ENCODE results near the gene EIF2S2.

The EIF2S2 gene

GRCh38 chr20:34074101-34074760 is 37.8 kb downstream of the EIF2S2 start (continued):
- TF ChIP-seq CREB5 (CRISPR knock-in tag; IDR thresholded peaks at IDR 0.05; ENCODE audit: low read depth) = no peak
- no peak for TF ChIP-seq BACH2 (CRISPR knock-in tag; IDR thresholded peaks at IDR 0.05; ENCODE audit: borderline replicate concordance)
- TF ChIP-seq PPARA (CRISPR knock-in tag; IDR thresholded peaks at IDR 0.05; ENCODE audit: borderline replicate concordance) = no peak

GRCh38 chr20:34072778-34073177 is 39.3 kb downstream of the EIF2S2 start:
- ATAC-seq = no peak
- TF ChIP-seq ZC3H10 (CRISPR knock-in tag; IDR thresholded peaks at IDR 0.05) (no peak), TOX (CRISPR knock-in tag; IDR thresholded peaks at IDR 0.05; ENCODE audit: borderline replicate concordance) (no peak), ARNTL (CRISPR knock-in tag; IDR thresholded peaks at IDR 0.05; ENCODE audit: borderline replicate concordance, low read depth) (no peak), BACH2 (CRISPR knock-in tag; IDR thresholded peaks at IDR 0.05; ENCODE audit: borderline replicate concordance) (no peak), ESRRG (CRISPR knock-in tag; IDR thresholded peaks at IDR 0.05) (no peak), ZNF565 (CRISPR knock-in tag; conservative IDR thresholded peaks at IDR 0.05; ENCODE audit: low read depth) (no peak), PPARA (CRISPR knock-in tag; IDR thresholded peaks at IDR 0.05; ENCODE audit: borderline replicate concordance) (no peak), OSR1 (CRISPR knock-in tag; IDR thresholded peaks at IDR 0.05) (no peak), RARB (CRISPR knock-in tag; IDR thresholded peaks at IDR 0.05) (no peak), ZFP30 (CRISPR knock-in tag; IDR thresholded peaks at IDR 0.05) (no peak), SNAI2 (CRISPR knock-in tag; IDR thresholded peaks at IDR 0.05) (no peak), ZNF70 (CRISPR knock-in tag; IDR thresholded peaks at IDR 0.05) (no peak), CSRNP3 (CRISPR knock-in tag; IDR thresholded peaks at IDR 0.05) (no peak)

- TF ChIP-seq ZC3H10 (CRISPR knock-in tag; IDR thresholded peaks at IDR 0.05) = no peak
- no peak for TF ChIP-seq ZFP3 (CRISPR knock-in tag; IDR thresholded peaks at IDR 0.05)
- TF ChIP-seq ZNF8 (CRISPR knock-in tag; IDR thresholded peaks at IDR 0.05) = no peak
- TF ChIP-seq RARB (CRISPR knock-in tag; IDR thresholded peaks at IDR 0.05) = no peak
- TF ChIP-seq TCF4 (CRISPR knock-in tag; IDR thresholded peaks at IDR 0.05; ENCODE audit: borderline replicate concordance) = no peak
- no peak for TF ChIP-seq ARNTL (CRISPR knock-in tag; IDR thresholded peaks at IDR 0.05; ENCODE audit: borderline replicate concordance, low read depth)
- no peak for TF ChIP-seq ESRRG (CRISPR knock-in tag; IDR thresholded peaks at IDR 0.05)
- no peak for TF ChIP-seq POU6F1 (CRISPR knock-in tag; IDR thresholded peaks at IDR 0.05; ENCODE audit: borderline replicate concordance, low read depth)
- TF ChIP-seq CREB5 (CRISPR knock-in tag; IDR thresholded peaks at IDR 0.05; ENCODE audit: low read depth) = no peak
- no peak for TF ChIP-seq PPARA (CRISPR knock-in tag; IDR thresholded peaks at IDR 0.05; ENCODE audit: borderline replicate concordance)
- no peak for TF ChIP-seq ZNF565 (CRISPR knock-in tag; conservative IDR thresholded peaks at IDR 0.05; ENCODE audit: low read depth)
- TF ChIP-seq ISL1 (CRISPR knock-in tag; IDR thresholded peaks at IDR 0.05) = no peak
- no peak for TF ChIP-seq CSRNP3 (CRISPR knock-in tag; IDR thresholded peaks at IDR 0.05)
- no peak for TF ChIP-seq CSDC2 (CRISPR knock-in tag; IDR thresholded peaks at IDR 0.05)
- TF ChIP-seq SNAI2 (CRISPR knock-in tag; IDR thresholded peaks at IDR 0.05) = no peak
- no peak for TF ChIP-seq BACH2 (CRISPR knock-in tag; IDR thresholded peaks at IDR 0.05; ENCODE audit: borderline replicate concordance)
- no peak for TF ChIP-seq OSR1 (CRISPR knock-in tag; IDR thresholded peaks at IDR 0.05)
- no peak for TF ChIP-seq TOX (CRISPR knock-in tag; IDR thresholded peaks at IDR 0.05; ENCODE audit: borderline replicate concordance)
- TF ChIP-seq ZNF70 (CRISPR knock-in tag; IDR thresholded peaks at IDR 0.05) = no peak
- no peak for TF ChIP-seq GLIS3 (CRISPR knock-in tag; IDR thresholded peaks at IDR 0.05)
- ATAC-seq = no peak
These were observed 40.0 kb downstream of the EIF2S2 start for GRCh38 chr20:34072076-34072475.

Measured in SK-N-SH treated with all-trans-retinoic acid at 6 μM for 48 hours (cell line).